WTC11 (cell line): ENCODE measurements around the gene ALKBH4. TPM values are rescaled to one million over a fixed set of nuclear protein-coding genes. Genes with fewer than 3 reads are reported as not detected.

ENCODE experiments used
- ATAC-seq: fragments of 200-7000 bp; cut with Tn5 transposase; 2 replicates; pipeline ENCODE4 v1.10.0; 2021; ENCODE audit warnings: mild to moderate bottlenecking, moderate library complexity
- CTCF ChIA-PET: fragments of 300-600 bp; sonication (Branson Sonifier 250); formaldehyde crosslinking; loops from one replicate; lab custom pipeline; 2021; ENCODE audit warnings: antibody characterized with exemption; lab: Charles Lee
- POLR2A ChIA-PET: fragments of 350-600 bp; sonication (Branson Sonifier 250); formaldehyde crosslinking; loops from one replicate; lab custom pipeline; 2021; ENCODE audit warnings: antibody characterized with exemption; lab: Charles Lee
- DNase-seq: peaks from one replicate; pipeline ENCODE4 v3.0.0; 2021; ENCODE audit warnings: low spot score
- H3K27ac Mint-ChIP-seq: 2 replicates; pipeline ENCODE4 v1.8.0; 2021; ENCODE audit warnings: mixed read lengths
- H3K27me3 Mint-ChIP-seq: 2 replicates; pipeline ENCODE4 v1.8.0; 2021; ENCODE audit warnings: low read depth, mild to moderate bottlenecking, moderate library complexity, mixed read lengths
- H3K36me3 Mint-ChIP-seq: 2 replicates; pipeline ENCODE4 v1.8.0; 2021; ENCODE audit warnings: mixed read lengths
- H3K4me1 Mint-ChIP-seq: 2 replicates; pipeline ENCODE4 v1.8.0; 2022; ENCODE audit warnings: mixed read lengths
- H3K4me3 Mint-ChIP-seq: 2 replicates; pipeline ENCODE4 v1.8.0; 2021; ENCODE audit warnings: mild to moderate bottlenecking, moderate library complexity, mixed read lengths
- H3K9me3 Mint-ChIP-seq: 2 replicates; pipeline ENCODE4 v1.8.0; 2021; ENCODE audit warnings: mixed read lengths
- AFF4 ChIP-seq: sonication (generic); formaldehyde crosslinking; IDR thresholded peaks from 2 replicates; pipeline ENCODE4 v1.8.1; 2023; ENCODE audit warnings: mild to moderate bottlenecking, missing genetic modification reagents, borderline replicate concordance
- ATF1 ChIP-seq: sonication (generic); formaldehyde crosslinking; IDR thresholded peaks from 2 replicates; pipeline ENCODE4 v1.8.1; 2023; ENCODE audit warnings: mild to moderate bottlenecking, moderate library complexity, missing genetic modification reagents
- CDX4 ChIP-seq: fragments of 250-450 bp; sonication (Bioruptor Pico); IDR thresholded peaks from 2 replicates; pipeline ENCODE4 v1.9.0; 2021; ENCODE audit warnings: moderate library complexity, mild to moderate bottlenecking, inconsistent platforms, borderline replicate concordance
- CTCF ChIP-seq: fragments of 200-600 bp; IDR thresholded peaks from 2 replicates; pipeline ENCODE4 v1.8.0; 2022; ENCODE audit warnings: antibody characterized with exemption
- E2F1 ChIP-seq: sonication (generic); formaldehyde crosslinking; IDR thresholded peaks from 2 replicates; pipeline ENCODE4 v1.8.0; 2022; ENCODE audit warnings: mild to moderate bottlenecking, missing genetic modification reagents
- IRF2 ChIP-seq: sonication (generic); formaldehyde crosslinking; IDR thresholded peaks from 2 replicates; pipeline ENCODE4 v1.8.0; 2022; ENCODE audit warnings: low read depth, missing genetic modification reagents, borderline replicate concordance
- NR2C2 ChIP-seq: sonication (generic); formaldehyde crosslinking; IDR thresholded peaks from 2 replicates; pipeline ENCODE4 v1.8.0; 2022; ENCODE audit warnings: mild to moderate bottlenecking, missing genetic modification reagents
- USF1 ChIP-seq: sonication (generic); formaldehyde crosslinking; IDR thresholded peaks from 2 replicates; pipeline ENCODE4 v1.8.0; 2022; ENCODE audit warnings: mild to moderate bottlenecking, missing genetic modification reagents
- ZBTB21 ChIP-seq: sonication (generic); formaldehyde crosslinking; IDR thresholded peaks from 2 replicates; pipeline ENCODE4 v1.8.1; 2023; ENCODE audit warnings: mild to moderate bottlenecking, missing genetic modification reagents, borderline replicate concordance
- ZMAT4 ChIP-seq: fragments of 250-450 bp; sonication (Bioruptor Pico); IDR thresholded peaks from 2 replicates; pipeline ENCODE4 v1.9.0; 2021; ENCODE audit warnings: mild to moderate bottlenecking
- ZNF121 ChIP-seq: sonication (generic); formaldehyde crosslinking; IDR thresholded peaks from 2 replicates; pipeline ENCODE4 v1.8.0; 2023; ENCODE audit warnings: missing genetic modification reagents
- ZNF532 ChIP-seq: fragments of 250-450 bp; sonication (Bioruptor Pico); IDR thresholded peaks from 2 replicates; pipeline ENCODE4 v1.9.0; 2021; ENCODE audit warnings: mild to moderate bottlenecking, borderline replicate concordance
- total RNA-seq: library from RNA; stranded (reverse); gene quantifications from 3 replicates; pipeline ENCODE4 v1.2.3, GENCODE V29; 2021

Gene ALKBH4
- total RNA-seq, 1 experiment from 2014 or later = 20.4 TPM

- ChIA-PET CTCF (interaction anchor here (1.0 to 2.6 kb wide), 4 partner anchors 13 to 48 kb away, joined by 3 to 13 read pairs (median 4); no protein-coding TSS in a partner anchor), POLR2A (interaction anchor here (1.2 kb wide), 1 partner anchor 11 kb away, joined by 6 read pairs; no protein-coding TSS in a partner anchor)
- H3K9me3 Mint-ChIP-seq = no peaks in the 10 kb centered on the region
- no peak for DNase-seq
- H3K4me1 Mint-ChIP-seq = peaks cover 9% of the 10 kb centered on the region
- ATAC-seq = no peak
- H3K36me3 Mint-ChIP-seq = peaks cover 9% of the 10 kb centered on the region; the same call in 1 of the 2 replicates
- H3K4me3 Mint-ChIP-seq = no peak overlapping the region
- TF ChIP-seq ZMAT4 (CRISPR knock-in tag) (no peak), CTCF (no peak), ZNF121 (CRISPR knock-in tag) (peak; percentile 95), AFF4 (no peak), ZBTB21 (CRISPR knock-in tag) (no peak), ZNF532 (CRISPR knock-in tag) (no peak)
- TF ChIP-seq, all 79 proteins: peak for 1
- H3K27ac Mint-ChIP-seq = no peak overlapping the region
- no peaks in the 10 kb centered on the region for H3K27me3 Mint-ChIP-seq
Observed at GRCh38 chr7:102452451-102452850, 12.2 kb downstream of the ALKBH4 start.

GRCh38 chr7:102451371-102452054 lies 13.2 kb downstream of the ALKBH4 start:
- Mint-ChIP-seq H3K9me3 (no peaks in the 10 kb centered on the region), H3K36me3 (peaks cover 2% of the 10 kb centered on the region; the same call in 1 of the 2 replicates), H3K27me3 (no peaks in the 10 kb centered on the region), H3K27ac (no peak overlapping the region), H3K4me1 (peaks cover 9% of the 10 kb centered on the region), H3K4me3 (no peak overlapping the region)
- ChIA-PET CTCF (interaction anchor here (1.0 to 2.6 kb wide), 3 partner anchors 16 to 172 kb away, joined by 3 to 13 read pairs (median 4); no protein-coding TSS in a partner anchor), POLR2A (interaction anchor here (0.6 to 1.2 kb wide), 2 partner anchors 10 to 56 kb away, joined by 3 to 6 read pairs; partner anchors contain the start of gene PRKRIP1)
- ATAC-seq (peak; percentile 65), DNase-seq (peak; percentile 55)
- TF ChIP-seq CDX4 (CRISPR knock-in tag) (no peak), E2F1 (CRISPR knock-in tag) (no peak), NR2C2 (CRISPR knock-in tag) (no peak), ATF1 (CRISPR knock-in tag) (no peak), IRF2 (CRISPR knock-in tag) (no peak), USF1 (CRISPR knock-in tag) (no peak), ZNF532 (CRISPR knock-in tag) (no peak)
